ENCODE data around the gene ATIC.

- TF ChIP-seq CTCF (IDR thresholded peaks at IDR 0.05) (no peak), CREM (CRISPR knock-in tag; IDR thresholded peaks at IDR 0.05) (no peak), USF2 (CRISPR knock-in tag; IDR thresholded peaks at IDR 0.05) (no peak), NFYB (CRISPR knock-in tag; conservative IDR thresholded peaks at IDR 0.05; ENCODE audit: low read depth) (no peak), TEAD1 (CRISPR knock-in tag; IDR thresholded peaks at IDR 0.05) (no peak), NR1H2 (CRISPR knock-in tag; IDR thresholded peaks at IDR 0.05) (no peak), MAX (CRISPR knock-in tag; IDR thresholded peaks at IDR 0.05) (no peak), FOXJ3 (CRISPR knock-in tag; IDR thresholded peaks at IDR 0.05; ENCODE audit: borderline replicate concordance) (no peak), GRHL2 (CRISPR knock-in tag; IDR thresholded peaks at IDR 0.05; ENCODE audit: insufficient replicate concordance, severe bottlenecking) (no peak), SMAD3 (CRISPR knock-in tag; IDR thresholded peaks at IDR 0.05; ENCODE audit: borderline replicate concordance) (no peak), ELF4 (CRISPR knock-in tag; IDR thresholded peaks at IDR 0.05; ENCODE audit: low read depth) (no peak)
Observed at GRCh38 chr2:215356334-215356947, 44.6 kb downstream of the ATIC start.
